Adipocyte (in vitro differentiated cells): ENCODE results near the gene ABCA4.

Experiments used
- DNase-seq: peaks from one replicate; pipeline ENCODE4 v3.0.0-alpha.2; 2015; ENCODE audit warnings: low read depth
- H3K27me3 ChIP-seq: replicated peaks from 2 replicates; pipeline ENCODE4 v1.7.0; 2013; ENCODE audit warnings: mild to moderate bottlenecking, low read length, moderate library complexity; ENCODE audit not compliant: control insufficient read depth, insufficient read depth
- H3K36me3 ChIP-seq: 2 replicates; pipeline ENCODE4 v1.7.0; 2013; ENCODE audit warnings: low read length, mild to moderate bottlenecking, moderate library complexity; ENCODE audit not compliant: control insufficient read depth, insufficient read depth, severe bottlenecking
- H3K4me1 ChIP-seq: 2 replicates; pipeline ENCODE4 v1.7.0; 2013; ENCODE audit warnings: mild to moderate bottlenecking, low read length, moderate library complexity; ENCODE audit not compliant: control insufficient read depth, insufficient read depth
- H3K4me3 ChIP-seq: 2 replicates; pipeline ENCODE4 v1.7.0; 2013; ENCODE audit warnings: mild to moderate bottlenecking, low read length, moderate library complexity
- H3K9ac ChIP-seq: 2 replicates; pipeline ENCODE4 v1.7.0; 2013; ENCODE audit warnings: mild to moderate bottlenecking, low read length, moderate library complexity
- H3K9me3 ChIP-seq: 2 replicates; pipeline ENCODE4 v1.7.0; 2013; ENCODE audit warnings: mild to moderate bottlenecking, low read length, moderate library complexity; ENCODE audit not compliant: control insufficient read depth

ABCA4 gene

GRCh38 chr1:94033849-94034248, 87.1 kb downstream of the ABCA4 start:
- Histone ChIP-seq H3K36me3 (no peaks in the 10 kb centered on the region), H3K9me3 (no peaks in the 10 kb centered on the region), H3K4me1 (peaks cover 15% of the 10 kb centered on the region), H3K27me3 (no peaks in the 10 kb centered on the region), H3K9ac (no peak overlapping the region), H3K4me3 (no peak overlapping the region)
- peak; percentile 51 for DNase-seq

- no peak for DNase-seq
- Histone ChIP-seq H3K9ac (no peak overlapping the region), H3K4me3 (no peak overlapping the region), H3K36me3 (no peaks in the 10 kb centered on the region), H3K9me3 (no peaks in the 10 kb centered on the region), H3K4me1 (peaks cover 8% of the 10 kb centered on the region), H3K27me3 (no peaks in the 10 kb centered on the region)
These were observed 88.3 kb downstream of the ABCA4 start for GRCh38 chr1:94032637-94033036.

- H3K9me3 ChIP-seq: no peaks in the 10 kb centered on the region
These were observed 89.4 kb downstream of the ABCA4 start for GRCh38 chr1:94031591-94031990.

GRCh38 chr1:94031154-94031553, 89.8 kb downstream of the ABCA4 start:
- H3K36me3 ChIP-seq: no peaks in the 10 kb centered on the region
- no peaks in the 10 kb centered on the region for H3K27me3 ChIP-seq
- H3K4me1 ChIP-seq: peaks cover 8% of the 10 kb centered on the region
- H3K9me3 ChIP-seq: no peaks in the 10 kb centered on the region
- H3K4me3 ChIP-seq: no peak overlapping the region
- no peak overlapping the region for H3K9ac ChIP-seq
- DNase-seq: peak; percentile 39

More at GRCh38 chr1:94031591-94031990, 89.4 kb downstream of the ABCA4 start:
- Histone ChIP-seq H3K9ac (no peak overlapping the region), H3K4me3 (no peak overlapping the region), H3K4me1 (peaks cover 8% of the 10 kb centered on the region), H3K36me3 (no peaks in the 10 kb centered on the region), H3K27me3 (no peaks in the 10 kb centered on the region)
- no peak for DNase-seq

GRCh38 chr1:94029130-94029993, 91.6 kb downstream of the ABCA4 start:
- no peaks in the 10 kb centered on the region for H3K36me3 ChIP-seq
- no peak for DNase-seq
- H3K4me3 ChIP-seq: no peak overlapping the region
- H3K4me1 ChIP-seq: peaks cover 10% of the 10 kb centered on the region
- H3K9me3 ChIP-seq: no peaks in the 10 kb centered on the region
- H3K27me3 ChIP-seq: no peaks in the 10 kb centered on the region
- H3K9ac ChIP-seq: no peak overlapping the region

GRCh38 chr1:94027721-94028515, 93.0 kb downstream of the ABCA4 start:
- no peak for DNase-seq
- Histone ChIP-seq H3K9ac (no peak overlapping the region), H3K4me1 (peaks cover 5% of the 10 kb centered on the region), H3K4me3 (no peak overlapping the region), H3K27me3 (no peaks in the 10 kb centered on the region), H3K9me3 (no peaks in the 10 kb centered on the region), H3K36me3 (no peaks in the 10 kb centered on the region)

GRCh38 chr1:94026619-94027380, 94.1 kb downstream of the ABCA4 start:
- Histone ChIP-seq H3K36me3 (no peaks in the 10 kb centered on the region), H3K4me1 (peaks cover 16% of the 10 kb centered on the region), H3K27me3 (no peaks in the 10 kb centered on the region), H3K9ac (no peak overlapping the region), H3K9me3 (no peaks in the 10 kb centered on the region), H3K4me3 (no peak overlapping the region)
- DNase-seq: no peak

- DNase-seq: peak; percentile 94
These were observed 95.3 kb downstream of the ABCA4 start for GRCh38 chr1:94025383-94026340.

GRCh38 chr1:94024104-94024792, 96.7 kb downstream of the ABCA4 start:
- H3K4me1 ChIP-seq: peaks cover 35% of the 10 kb centered on the region
- no peaks in the 10 kb centered on the region for H3K27me3 ChIP-seq
- H3K4me3 ChIP-seq: no peak overlapping the region
- H3K36me3 ChIP-seq: no peaks in the 10 kb centered on the region
- DNase-seq: no peak
- H3K9me3 ChIP-seq: no peaks in the 10 kb centered on the region
- H3K9ac ChIP-seq: no peak overlapping the region

More at GRCh38 chr1:94025383-94026340, 95.3 kb downstream of the ABCA4 start:
- no peak overlapping the region for H3K4me3 ChIP-seq
- no peaks in the 10 kb centered on the region for H3K27me3 ChIP-seq
- peaks cover 28% of the 10 kb centered on the region for H3K4me1 ChIP-seq
- peak overlapping the region; percentile 52 for H3K9ac ChIP-seq
- H3K9me3 ChIP-seq: no peaks in the 10 kb centered on the region
- H3K36me3 ChIP-seq: no peaks in the 10 kb centered on the region
